ENCODE data around the gene NAIF1. TPM values are rescaled to one million over a fixed set of nuclear protein-coding genes. Genes with fewer than 3 reads are reported as not detected.

The NAIF1 gene
- polyA plus RNA-seq, 1 donor from 2014 or later = 12.7 TPM

GRCh38 chr9:128022886-128023285, 44.2 kb downstream of the NAIF1 start:
- Mint-ChIP-seq H3K36me3 (no peaks in the 10 kb centered on the region), H3K4me1 (peaks cover 26 to 52% (median 49%) of the 10 kb centered on the region in 3 donors), H3K9me3 (no peaks in the 10 kb centered on the region), H3K27me3 (peaks cover 2% of the 10 kb centered on the region), H3K4me3 (peak overlapping the region in 2 of 4 donors; percentile 24 to 43), H3K27ac (peak overlapping the region in 2 of 3 donors; percentile 93 to 98)

DNA sequence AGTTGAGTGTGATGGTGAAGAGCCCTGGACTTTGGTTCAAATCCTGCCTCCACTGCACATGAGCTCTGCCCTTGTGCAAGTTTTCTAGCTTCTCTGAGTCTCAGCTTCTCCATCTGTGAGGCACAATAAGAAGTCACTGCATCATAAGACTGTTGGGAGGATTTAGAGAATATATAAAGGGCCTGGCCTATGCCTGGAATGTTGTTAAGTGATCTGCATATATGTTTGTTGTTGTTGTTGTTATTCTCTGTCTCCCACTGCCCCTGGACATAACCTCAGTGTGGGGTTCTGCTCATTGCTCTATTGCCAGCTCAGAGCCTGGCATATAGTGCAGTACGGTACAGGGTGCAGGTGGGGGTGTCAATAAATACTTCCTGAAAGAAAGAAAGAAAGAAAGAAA, 46.0 kb downstream of the NAIF1 start:
- Mint-ChIP-seq H3K4me1 (peaks cover 25 to 43% (median 39%) of the 10 kb centered on the region in 3 donors), H3K9me3 (no peaks in the 10 kb centered on the region), H3K4me3 (no peak overlapping the region), H3K27ac (peak overlapping the region in 2 of 3 donors; percentile 87 to 93), H3K27me3 (peaks cover under 1% of the 10 kb centered on the region), H3K36me3 (no peaks in the 10 kb centered on the region)

GRCh38 chr9:128020692-128021091, 46.4 kb downstream of the NAIF1 start:
- H3K9me3 Mint-ChIP-seq = no peaks in the 10 kb centered on the region
- H3K4me1 Mint-ChIP-seq = peaks cover 24 to 40% (median 37%) of the 10 kb centered on the region in 3 donors
- H3K27ac Mint-ChIP-seq = peak overlapping the region in 2 of 3 donors; percentile 54 to 93
- no peak overlapping the region for H3K4me3 Mint-ChIP-seq
- H3K27me3 Mint-ChIP-seq = no peaks in the 10 kb centered on the region
- H3K36me3 Mint-ChIP-seq = no peaks in the 10 kb centered on the region

DNA sequence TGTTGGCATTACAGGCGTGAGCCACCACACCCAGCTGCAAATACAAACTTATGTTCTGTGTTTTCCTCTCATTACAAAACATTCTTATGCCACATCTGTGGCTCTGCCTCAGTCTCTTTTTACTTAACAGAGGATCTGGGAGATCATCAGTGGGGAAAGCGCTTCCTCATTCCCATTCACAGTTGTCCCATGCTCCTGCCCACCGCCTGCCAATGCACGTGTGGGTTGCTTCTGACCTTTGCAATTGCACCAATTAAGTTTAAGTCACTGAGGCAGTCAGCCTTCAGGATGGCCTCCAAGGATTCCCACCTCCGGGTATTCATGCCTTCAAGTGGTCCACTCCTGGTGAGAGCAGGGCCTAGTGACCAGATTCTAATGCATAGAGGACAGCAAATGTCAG, 51.4 kb downstream of the NAIF1 start:
- Mint-ChIP-seq H3K27me3 (no peaks in the 10 kb centered on the region), H3K4me3 (no peak overlapping the region), H3K4me1 (peaks cover 18 to 22% (median 19%) of the 10 kb centered on the region in 3 donors), H3K27ac (no peak overlapping the region), H3K9me3 (no peaks in the 10 kb centered on the region), H3K36me3 (no peaks in the 10 kb centered on the region)

Other genes with a start within 250 kb of the NAIF1 start
- gene ENG, start 212.7 kb downstream of the NAIF1 start, polyA plus RNA-seq = 1.8 TPM
- gene AK1, start 189.6 kb downstream of the NAIF1 start, polyA plus RNA-seq = 0.10 TPM
- gene ST6GALNAC6, start 167.7 kb downstream of the NAIF1 start, polyA plus RNA-seq = 38.9 TPM
- 32.5 TPM for gene ST6GALNAC4, start 150.3 kb downstream of the NAIF1 start, polyA plus RNA-seq
- 1.1 TPM for gene PIP5KL1, start 136.5 kb downstream of the NAIF1 start, polyA plus RNA-seq
- 44.9 TPM for gene DPM2, start 129.5 kb downstream of the NAIF1 start, polyA plus RNA-seq
- gene EEIG1, start 86.3 kb downstream of the NAIF1 start, polyA plus RNA-seq = 90.5 TPM
- gene SLC25A25, start 912 bp upstream of the NAIF1 start, polyA plus RNA-seq = 7.4 TPM
- 57.4 TPM for gene PTGES2, start 60.4 kb upstream of the NAIF1 start, polyA plus RNA-seq
- gene LCN2, start 82.1 kb upstream of the NAIF1 start, polyA plus RNA-seq = 1.5 TPM
- 145 TPM for gene BBLN, start 92.9 kb upstream of the NAIF1 start, polyA plus RNA-seq
- 37.0 TPM for gene CIZ1, start 124.3 kb upstream of the NAIF1 start, polyA plus RNA-seq
- gene DNM1, start 136.1 kb upstream of the NAIF1 start, polyA plus RNA-seq = 0.18 TPM
- gene GOLGA2, start 208.7 kb upstream of the NAIF1 start, polyA plus RNA-seq = 10.3 TPM
- 25.4 TPM for gene SWI5, start 209.0 kb upstream of the NAIF1 start, polyA plus RNA-seq